NCI-H82 treated with DMSO at 0.1 percent for 48 hours (cell line): ENCODE data around the gene MACROH2A2.
"Not testable (repeated sequence)": the region's sequence is repeated elsewhere in the genome, so short reads cannot be mapped to it uniquely, and the experiment has no call there.

ENCODE experiments used
- DNase-seq: peaks from one replicate; lab custom pipeline; 2025; ENCODE audit not compliant: unreplicated experiment; lab: John Stamatoyannopoulos, UW

Gene MACROH2A2

DNA sequence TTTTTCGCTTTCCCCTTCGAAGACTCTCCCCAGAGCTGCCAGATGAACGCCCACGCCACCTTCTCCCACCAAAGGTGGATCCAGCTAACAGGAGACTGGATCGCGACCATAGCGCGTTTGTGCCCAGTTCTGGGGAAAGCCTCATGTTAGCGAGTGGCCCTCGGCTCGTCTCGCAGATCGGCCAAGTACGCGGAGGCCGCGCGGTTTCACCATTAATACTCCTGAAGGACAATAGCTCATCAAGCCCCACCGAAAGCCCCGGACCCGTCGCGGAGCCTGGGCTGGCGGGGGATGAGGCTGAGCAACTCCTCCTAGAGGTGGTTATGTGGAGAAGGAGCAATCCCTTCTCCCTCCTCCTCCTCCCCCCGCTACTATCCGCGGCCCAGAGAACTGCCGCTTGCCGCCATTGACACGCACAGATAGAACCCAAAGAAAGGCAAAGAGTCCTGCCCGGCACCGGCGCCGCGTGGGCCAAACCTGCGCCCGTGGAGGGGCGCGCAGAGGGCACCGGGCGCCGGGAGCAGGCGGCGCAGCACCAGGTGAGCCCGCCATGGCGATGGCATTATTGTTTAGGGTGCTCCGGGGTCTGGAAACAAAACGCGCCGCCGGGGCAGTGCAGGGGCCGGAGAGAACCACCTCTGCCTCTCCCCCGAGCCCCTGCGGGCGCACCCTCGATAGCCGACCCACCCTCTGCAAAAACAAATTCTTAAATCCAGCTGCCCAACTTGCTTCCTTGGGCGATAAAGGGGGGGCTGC lies at the start of gene MACROH2A2:
Gene MACROH2A2, plus strand, starts transcription at position 385 of the 756 bp plus-strand sequence. CDS start 22,813 bp downstream, outside the sequence.
- DNase-seq, result no peak

DNA sequence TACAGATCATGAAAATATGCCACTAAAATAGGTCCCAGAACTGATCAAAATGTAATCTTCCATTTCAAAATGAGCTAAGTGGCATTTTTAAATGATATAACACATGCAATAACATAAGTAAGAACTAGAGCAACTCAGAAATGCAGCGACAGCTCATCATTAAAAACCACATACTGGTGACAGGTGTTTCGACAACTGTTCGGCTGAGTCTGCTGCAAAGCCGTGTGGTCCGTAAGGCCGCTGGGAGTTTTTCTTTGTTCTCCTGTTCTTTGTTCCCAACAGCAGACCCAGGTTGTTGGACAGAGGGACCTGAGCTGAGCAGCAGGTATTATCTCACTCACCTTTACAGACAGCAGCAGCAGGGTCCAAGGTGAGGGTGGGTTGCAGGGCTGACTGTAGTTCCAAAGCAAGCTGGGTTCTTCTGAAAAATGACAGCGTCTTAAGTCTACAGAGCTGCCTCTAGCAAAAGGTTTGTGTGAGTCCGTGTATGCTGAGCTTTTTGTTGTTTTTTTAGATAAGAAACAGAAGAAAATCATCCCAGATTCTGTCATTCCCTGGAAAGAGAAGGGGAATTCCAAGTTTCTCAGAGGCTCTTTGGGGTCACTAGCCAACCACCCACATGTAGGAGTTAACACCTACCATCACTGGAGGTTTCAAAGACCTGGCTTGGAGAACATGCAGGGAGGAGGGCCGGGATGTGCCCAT lies 45.4 kb upstream of the MACROH2A2 start:
- DNase-seq, result no peak

DNA sequence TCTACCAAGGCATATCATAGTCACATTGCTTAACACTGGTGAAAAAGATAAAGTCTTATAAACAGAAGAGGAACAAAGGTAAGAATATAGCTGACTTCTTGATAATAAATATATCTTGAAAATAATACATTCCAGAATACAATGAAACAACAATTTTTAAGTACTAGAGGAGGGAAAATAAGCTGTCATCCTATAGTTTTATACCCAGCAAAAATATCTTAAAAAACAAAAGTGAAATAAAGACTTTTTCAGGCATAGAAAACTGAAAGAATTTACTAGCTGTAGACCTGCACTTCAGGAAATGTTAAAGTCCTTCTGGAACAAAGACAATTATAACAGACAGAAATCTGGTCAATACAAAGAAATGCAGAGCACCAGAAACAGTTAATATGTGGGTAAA lies 21.4 kb upstream of the MACROH2A2 start:
- no peak for DNase-seq

DNA sequence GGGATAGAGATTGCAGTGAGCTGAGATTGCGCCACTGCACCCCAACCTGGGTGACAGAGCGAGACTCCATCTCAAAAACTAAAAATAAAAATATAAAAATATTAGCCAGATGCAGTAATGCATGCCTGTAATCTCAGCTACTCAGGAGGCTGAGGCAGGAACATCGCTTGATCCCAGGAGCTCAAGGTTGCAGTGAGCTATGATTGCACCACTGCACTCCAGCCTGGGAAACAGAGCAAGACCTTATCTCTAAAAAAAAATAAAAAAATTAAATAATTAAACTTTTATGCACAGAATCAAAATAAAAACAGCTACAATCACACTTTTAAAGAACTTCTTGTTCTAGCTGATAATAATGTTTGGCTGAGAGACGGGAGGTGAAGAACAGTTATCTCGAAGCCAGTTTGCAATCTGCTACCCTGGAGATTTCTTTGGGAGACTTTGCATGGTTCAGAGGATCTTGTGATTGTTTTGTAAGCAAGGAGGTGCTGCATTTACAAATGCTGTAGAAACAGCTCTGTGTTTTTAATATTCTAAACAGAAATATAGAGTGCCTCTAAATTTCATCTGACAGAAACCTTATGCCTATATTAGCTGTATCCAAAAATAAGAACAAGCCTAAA lies 19.9 kb upstream of the MACROH2A2 start:
- no peak for DNase-seq

DNA sequence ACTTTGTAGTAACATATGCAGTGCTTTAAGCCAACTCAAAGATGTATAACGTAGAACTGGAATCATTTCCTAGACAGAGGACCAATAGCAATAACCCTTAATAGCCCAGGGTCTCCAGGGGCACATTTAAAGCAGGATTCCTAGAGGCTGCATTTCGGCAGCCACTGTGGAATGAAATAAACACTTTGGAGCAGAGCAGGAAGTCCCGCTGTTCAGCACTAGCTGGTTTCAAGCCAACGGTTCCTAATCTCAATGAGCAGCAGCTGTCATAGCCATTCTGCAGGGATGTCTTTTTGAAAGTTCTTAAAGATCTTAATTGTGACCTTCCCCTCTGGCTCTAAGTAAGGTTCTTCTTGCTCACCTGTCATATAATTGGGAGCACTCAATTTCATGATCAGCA lies 18.4 kb upstream of the MACROH2A2 start:
- no peak for DNase-seq

DNA sequence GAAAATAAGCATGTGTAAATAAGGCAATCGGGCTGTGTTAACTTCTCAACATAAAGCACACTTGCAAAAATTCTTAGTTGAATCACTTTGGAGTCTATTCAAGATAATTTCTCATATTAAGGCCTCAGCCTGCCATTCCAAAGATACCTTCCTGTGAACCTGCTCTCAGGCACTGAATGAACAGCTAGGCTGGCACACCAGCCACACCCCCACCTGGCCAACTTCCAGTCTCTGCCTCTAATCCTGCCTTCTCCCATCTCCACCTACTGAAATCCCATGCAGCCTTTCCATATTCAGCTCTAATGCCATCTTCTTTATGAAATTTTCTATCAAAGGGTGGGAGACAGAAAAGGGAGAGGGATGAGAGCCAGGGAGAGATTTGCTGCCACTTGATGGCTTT lies 17.1 kb upstream of the MACROH2A2 start:
- no peak for DNase-seq

DNA sequence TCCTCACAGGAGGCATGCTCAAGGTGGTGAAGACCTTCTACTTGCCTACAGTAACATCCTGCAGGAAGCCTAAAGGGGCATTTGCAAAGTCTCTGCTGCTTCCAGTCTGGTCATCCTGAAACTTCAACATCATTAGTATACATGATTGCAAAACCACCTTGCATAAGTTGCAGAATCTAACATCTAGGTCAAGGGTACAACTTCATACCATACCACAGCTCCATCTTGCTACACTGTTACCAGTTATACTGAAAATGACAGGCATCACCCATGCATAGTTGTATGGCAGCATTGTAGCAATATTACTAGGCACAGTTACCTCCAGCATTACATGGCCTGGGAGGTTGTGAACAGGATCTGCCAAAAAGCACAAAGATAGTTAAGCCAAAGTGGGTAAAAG lies 13.7 kb upstream of the MACROH2A2 start:
- no peak for DNase-seq

DNA sequence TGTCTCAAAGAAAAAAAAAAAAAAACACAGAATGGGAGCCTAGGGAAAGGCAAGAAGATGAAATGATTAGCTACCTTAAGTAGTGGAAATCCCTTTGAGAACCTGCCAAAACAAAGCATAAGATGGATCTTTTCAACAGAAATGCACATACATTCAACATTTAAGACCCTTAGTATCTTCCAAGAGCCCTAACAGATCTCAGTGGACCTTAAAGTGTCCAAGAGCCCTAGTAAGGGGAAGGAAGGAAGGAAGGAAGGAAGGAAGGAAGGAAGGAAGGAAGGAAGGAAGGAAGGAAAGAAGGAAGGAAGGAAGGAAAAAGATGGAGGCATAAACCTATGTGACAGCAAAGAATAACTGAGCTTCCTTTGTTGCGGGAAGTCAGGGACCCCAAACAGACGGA lies 11.6 kb upstream of the MACROH2A2 start:
- no peak for DNase-seq

DNA sequence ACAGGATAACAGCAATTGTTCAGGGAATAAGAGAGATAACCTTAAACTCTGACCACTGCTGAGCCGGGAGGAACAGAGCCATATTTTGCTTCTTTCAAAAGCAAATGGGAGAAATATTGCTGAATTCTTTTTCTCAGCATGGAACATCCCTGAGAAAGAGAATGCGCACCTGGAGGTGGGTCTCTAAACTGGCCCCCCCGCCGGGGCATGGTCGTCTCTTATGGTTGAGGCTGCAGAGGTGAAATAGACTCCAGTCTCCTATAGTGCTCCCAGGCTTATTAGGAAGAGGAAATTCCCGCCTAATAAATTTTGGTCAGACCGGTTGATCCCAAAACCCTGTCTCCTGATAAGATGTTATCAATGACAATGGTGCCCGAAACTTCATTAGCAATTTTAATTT lies 10.9 kb upstream of the MACROH2A2 start:
- DNase-seq, result not testable (repeated sequence)

DNA sequence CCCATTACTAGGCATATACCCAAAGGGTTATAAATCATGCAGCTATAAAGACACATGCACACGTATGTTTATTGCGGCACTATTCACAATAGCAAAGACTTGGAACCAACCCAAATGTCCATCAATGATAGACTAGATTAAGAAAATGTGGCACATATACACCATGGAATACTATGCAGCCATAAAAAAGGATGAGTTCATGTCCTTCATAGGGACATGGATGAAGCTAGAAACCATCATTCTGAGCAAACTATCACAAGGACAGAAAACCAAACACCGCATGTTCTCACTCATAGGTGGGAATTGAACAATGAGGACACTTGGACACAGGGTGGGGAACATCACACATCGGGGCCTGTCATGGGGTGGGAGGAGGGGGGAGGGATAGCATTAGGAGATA lies 5.6 kb upstream of the MACROH2A2 start:
- not testable (repeated sequence) for DNase-seq

DNA sequence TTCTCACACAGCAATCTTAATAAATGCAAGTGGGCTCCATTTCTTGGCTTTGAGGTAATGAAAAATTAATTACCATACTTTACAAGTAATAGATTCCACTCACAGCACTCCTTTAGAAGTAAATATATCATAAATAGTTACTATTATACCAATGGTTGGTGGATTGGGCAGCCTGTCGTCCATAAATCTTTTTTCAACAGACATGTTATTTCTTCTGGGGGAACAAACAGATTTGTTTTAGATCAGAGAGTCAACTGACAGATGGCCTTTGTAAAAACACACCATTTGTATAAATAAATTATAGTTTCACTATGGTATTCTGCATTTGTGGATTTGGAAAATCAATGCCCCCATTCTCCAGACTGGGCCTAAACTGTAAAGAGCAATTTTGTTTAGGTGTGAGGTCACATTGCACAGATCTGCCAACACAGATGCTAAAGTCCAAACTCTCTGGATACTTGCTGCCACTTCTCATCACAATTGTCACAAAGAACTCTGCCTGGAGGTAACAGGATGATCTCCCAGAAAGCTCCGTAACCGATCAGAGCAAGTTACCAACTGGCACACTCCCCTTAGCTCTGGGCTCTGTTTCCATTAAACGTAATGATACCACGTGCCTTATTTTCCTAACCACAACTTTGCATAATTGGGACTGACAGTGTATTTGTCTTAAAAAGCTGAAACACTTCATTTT lies 4.5 kb upstream of the MACROH2A2 start:
- DNase-seq, result no peak

DNA sequence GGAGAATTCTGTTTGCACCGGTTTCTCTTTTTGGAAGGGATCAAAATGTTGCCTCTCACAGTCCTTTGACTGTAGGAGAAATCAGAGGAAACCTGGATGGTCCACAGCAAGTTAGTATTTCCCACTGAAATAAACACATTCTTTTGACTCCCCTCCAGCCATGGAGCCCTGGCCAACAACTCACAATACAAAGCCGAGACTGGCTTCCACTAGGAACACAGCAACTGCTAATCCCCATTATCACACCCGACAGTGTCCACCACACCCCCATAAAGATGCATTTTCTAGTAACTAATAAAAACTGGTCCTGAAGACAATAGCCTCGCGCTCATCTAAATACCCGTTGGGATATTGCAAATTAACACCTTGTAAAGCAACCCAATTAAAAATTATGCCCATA lies 798 bp upstream of the MACROH2A2 start:
- DNase-seq, result no peak

DNA sequence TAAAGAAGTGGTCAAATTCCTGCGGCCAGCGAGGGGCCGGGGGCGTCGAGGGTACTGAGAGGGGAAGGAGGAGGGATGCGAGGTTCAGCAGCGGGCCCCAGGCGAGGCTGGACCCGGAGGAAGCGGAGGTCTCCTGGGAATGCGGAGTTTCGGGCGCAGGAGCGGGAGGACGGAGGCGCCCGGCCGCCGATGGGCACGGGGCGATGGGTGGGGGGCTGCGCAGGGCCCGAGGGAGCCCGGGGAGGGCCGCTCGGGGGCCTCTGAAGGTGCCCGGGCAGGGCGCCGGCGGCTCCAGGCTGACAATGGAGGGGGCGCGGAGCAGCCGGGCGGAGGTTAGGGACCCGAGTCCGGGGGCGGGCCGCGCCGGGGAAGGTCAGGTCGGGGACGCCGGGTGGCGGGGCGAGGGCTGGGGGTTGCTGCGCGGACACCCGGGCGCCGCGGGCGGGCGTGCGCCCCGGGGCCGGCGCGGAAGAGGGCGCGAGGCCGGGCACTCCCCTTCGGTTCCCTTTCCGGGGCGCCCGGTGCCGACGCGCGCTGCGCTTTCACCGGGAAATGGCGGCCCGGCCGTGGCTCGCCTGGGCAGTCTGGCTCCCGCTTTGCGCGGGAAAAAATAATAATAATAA lies 683 bp downstream of the MACROH2A2 start:
- DNase-seq, result no peak

DNA sequence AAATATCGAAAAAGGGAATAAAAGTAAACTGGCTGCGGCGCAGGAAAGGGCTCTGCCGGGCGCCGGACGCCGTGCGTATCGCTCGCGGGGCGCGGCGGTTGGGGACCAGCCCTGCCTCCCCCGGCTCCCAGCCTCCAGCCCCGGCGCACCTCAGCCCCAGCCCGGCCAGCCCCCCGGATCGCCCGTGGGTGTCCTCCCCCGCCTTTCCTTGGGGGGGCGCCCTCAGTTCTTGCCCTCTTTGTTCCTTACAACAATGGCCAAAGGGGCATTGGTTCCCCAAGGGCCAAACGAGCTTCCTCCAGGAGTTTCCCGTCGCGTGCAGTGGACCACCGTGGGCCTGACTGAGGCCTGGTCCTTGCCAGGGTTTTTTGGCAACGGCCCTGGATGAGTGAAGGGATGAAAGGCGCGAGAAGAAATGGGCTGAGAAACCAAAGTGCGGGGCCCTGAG lies 1.2 kb downstream of the MACROH2A2 start:
- no peak for DNase-seq

DNA sequence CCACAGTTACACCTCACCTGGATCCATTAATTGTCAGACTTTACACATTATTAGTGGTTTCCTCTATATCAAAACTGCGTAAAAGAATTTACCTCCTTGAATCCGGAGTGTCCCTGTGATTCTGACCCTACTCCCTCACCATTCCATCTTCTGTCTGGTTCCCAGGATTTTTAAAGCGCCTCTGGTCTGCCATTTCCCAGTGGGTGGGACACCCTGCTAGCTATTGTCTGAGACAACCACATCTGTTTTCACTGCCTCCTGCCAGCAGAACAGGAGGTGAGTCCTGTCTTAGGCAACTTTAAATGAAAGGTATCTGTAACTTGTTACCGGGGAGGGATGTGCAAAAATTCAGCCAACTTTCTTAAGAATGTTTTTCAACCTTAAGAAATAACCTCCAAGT lies 2.3 kb downstream of the MACROH2A2 start:
- no peak for DNase-seq

DNA sequence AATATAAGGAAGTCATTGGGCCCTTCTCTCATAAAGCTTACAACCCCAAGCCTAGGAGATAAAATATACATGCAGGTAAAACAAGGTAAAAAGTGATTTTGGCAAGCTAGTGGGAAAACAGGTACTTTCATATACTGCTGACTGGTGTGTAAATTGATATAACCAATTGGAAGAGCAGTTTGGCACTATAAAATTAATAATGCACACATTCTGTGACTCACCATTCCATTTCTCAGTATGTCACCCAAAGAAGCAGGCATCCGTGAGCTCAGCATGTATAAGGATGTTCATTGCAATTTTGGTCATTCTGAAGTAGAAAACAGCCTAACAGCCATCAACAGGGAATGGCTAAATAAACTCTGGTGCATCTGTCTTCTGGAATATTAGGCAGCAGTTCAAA lies 2.9 kb downstream of the MACROH2A2 start:
- no peak for DNase-seq

DNA sequence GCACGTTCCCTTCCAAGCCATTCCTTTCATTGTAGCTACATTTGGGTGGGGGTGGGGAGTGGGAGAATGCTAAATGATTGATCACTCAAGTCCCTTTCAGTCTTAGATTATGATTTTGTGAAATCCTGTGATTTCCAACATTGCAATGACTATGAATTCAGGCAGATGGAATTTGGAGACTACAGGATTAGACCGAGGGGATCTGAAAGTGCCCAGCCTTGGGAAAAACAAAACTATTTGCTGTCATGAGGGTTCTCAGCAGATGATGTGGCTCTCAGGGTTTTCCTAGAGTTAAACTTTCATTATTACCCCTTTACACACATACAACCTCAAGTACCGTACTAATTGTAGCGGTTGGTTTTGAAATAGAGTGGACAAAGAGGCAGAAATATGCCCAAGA lies 4.7 kb downstream of the MACROH2A2 start:
- DNase-seq, result no peak

DNA sequence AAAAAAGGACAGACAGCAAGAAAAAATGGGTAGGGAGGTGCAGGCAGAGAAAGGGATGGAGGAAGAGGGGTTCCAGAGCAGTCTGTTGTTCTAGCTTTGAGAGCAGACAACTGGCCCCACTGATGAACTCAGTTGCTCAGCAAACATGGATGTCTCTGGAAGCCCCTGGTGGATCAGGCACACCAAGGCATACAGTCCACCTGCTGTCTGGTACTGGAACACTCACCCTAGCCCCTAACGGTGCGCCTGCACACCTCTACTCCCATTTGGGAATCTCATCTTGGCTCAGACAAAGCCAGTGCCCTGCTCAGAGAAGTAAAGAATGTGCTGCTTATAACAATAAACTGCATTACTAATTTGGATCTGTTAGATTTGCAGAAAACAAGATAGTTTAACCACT lies 7.7 kb downstream of the MACROH2A2 start:
- no peak for DNase-seq

DNA sequence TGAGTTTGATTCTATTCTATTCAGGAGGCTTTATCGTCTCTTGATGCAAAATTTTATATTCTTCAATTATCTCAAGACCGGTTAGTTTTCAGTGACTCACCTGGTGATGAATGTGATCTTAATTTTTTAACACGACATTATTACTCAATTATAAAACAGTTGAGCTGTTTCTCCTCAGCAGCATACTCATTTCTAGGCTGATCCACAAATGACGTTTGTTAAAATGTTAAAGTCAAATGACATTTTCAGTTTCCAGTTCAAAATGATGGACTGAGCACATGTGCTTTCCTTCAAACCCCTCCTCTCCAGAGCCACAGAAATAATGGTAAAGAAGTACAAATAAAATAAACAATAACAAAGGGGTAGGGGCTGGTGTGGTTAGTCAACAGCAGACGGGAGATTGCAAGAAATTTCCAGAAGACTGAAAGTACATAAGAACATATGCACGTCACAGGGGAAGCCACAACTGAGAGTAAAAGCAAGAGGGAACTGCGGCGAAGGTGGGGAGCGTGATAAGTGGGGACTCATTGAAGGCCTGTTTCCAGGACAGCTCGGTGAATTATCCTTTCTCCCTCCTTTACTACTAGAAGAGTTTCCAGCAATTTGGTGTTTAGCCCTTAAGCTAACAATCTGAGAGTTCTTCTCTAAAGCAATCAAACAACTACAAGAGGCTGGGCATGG lies 10.9 kb downstream of the MACROH2A2 start:
- no peak for DNase-seq

DNA sequence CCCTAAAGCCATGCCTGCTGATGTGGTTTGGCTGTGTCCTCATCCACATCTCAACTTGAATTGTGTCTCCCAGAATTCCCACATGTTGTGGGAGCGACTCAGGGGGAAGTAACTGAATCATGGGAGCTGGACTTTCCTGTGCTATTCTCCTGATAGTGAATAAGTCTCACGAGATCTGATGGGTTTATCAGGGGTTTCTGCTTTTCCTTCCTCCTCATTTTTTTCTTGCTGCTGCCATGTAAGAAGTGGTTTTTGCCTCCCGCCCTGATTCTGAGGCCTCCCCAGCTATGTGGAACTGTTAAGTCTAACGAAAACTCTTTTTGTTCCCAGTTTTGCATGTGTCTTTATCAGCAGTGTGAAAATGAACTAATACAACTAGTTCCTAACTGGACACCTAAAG lies 11.8 kb downstream of the MACROH2A2 start:
- no peak for DNase-seq

DNA sequence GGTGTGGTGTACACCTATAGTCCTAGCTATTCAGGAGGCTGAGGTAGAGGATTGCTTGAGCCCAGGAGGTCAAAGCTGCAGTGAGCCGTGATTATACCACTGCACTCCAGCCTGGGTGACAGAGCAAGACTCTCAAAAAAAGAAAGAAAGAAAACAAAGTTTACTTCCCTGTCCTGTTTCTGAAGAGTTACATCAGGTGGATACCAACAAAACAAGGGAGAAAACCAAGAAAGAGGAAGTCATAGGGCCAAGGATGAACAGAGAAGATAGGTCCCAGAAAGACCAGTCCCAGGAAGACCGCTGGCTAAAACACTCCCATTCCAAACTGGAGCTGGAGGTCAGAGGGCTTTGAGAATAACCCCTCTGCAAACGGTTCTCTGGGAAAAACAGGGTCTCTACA lies 13.5 kb downstream of the MACROH2A2 start:
- DNase-seq, result no peak
